ENCODE results near the gene SH3RF3.

GRCh38 chr2:109436610-109437225 lies 307.7 kb downstream of the SH3RF3 start:
- TF ChIP-seq CTCF (IDR thresholded peaks at IDR 0.05) (no peak), POLR2A (IDR thresholded peaks at IDR 0.05) (no peak)
